ENCODE measurements around the gene CELA2B. TPM values are rescaled to one million over a fixed set of nuclear protein-coding genes. Genes with fewer than 3 reads are reported as not detected.
"Not testable (repeated sequence)": the region's sequence is repeated elsewhere in the genome, so short reads cannot be mapped to it uniquely, and the experiment has no call there.

The CELA2B gene
- total RNA-seq, 2 donors from 2014 or later, result not detected

DNA sequence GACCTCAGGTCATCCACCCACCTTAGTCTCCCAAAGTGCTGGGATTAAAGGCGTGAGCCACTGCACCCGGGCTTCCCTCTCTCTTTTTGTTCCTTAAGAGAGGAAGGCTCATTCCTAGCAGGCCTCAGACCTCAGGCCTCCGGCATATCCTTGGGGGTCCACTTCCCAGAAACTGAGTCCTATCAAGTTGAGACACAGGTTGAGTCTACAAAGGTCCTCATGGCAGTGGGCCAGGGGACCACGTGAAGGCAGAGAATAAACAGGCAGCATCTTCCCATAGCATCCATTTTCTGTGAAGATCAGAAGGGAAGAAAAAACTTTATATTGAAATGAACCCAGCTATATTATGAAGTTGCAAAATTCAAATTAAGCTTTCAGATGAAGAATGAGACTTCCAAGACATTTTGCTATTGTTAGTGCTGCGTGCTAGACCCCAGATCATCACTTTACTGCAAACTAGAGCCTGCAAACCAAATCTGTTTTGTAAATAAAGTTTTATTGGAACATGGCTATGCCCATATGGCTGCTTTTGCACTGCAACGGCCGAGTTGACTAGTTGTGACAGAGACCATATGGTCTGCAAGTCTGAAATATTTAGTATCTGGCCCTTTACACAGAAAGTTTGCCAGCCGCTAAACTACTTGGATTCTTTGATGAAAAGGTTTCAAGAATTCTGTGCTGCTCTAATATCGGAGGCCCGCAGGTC, 22.9 kb upstream of the CELA2B start:
- no peaks in the 10 kb centered on the region for H3K36me3 Mint-ChIP-seq
- H3K4me1 Mint-ChIP-seq (ENCODE audit: low read depth in 2 of 2), result no peaks in the 10 kb centered on the region
- ATAC-seq (no peak), DNase-seq (ENCODE audit: low spot score) (no peak)
- no peak overlapping the region for H3K4me3 Mint-ChIP-seq
- H3K27me3 Mint-ChIP-seq, result peaks cover 0 to 4% of the 10 kb centered on the region in 2 donors
- H3K9me3 Mint-ChIP-seq, result no peaks in the 10 kb centered on the region
- H3K27ac Mint-ChIP-seq, result no peak overlapping the region

GRCh38 chr1:15453734-15454133, 22.2 kb upstream of the CELA2B start:
- no peak overlapping the region for H3K27ac Mint-ChIP-seq
- no peaks in the 10 kb centered on the region for H3K4me1 Mint-ChIP-seq (ENCODE audit: low read depth in 2 of 2)
- ATAC-seq (no peak), DNase-seq (ENCODE audit: low spot score) (no peak)
- H3K36me3 Mint-ChIP-seq, result no peaks in the 10 kb centered on the region
- no peaks in the 10 kb centered on the region for H3K9me3 Mint-ChIP-seq
- H3K4me3 Mint-ChIP-seq, result no peak overlapping the region
- peaks cover 0 to 4% of the 10 kb centered on the region in 2 donors for H3K27me3 Mint-ChIP-seq

- peaks cover 0 to 3% of the 10 kb centered on the region in 2 donors for H3K27me3 Mint-ChIP-seq
- no peak overlapping the region for H3K27ac Mint-ChIP-seq
These were observed 21.6 kb upstream of the CELA2B start for GRCh38 chr1:15454256-15454655.

GRCh38 chr1:15455522-15455921, 20.4 kb upstream of the CELA2B start:
- no peaks in the 10 kb centered on the region for H3K27me3 Mint-ChIP-seq
- H3K4me1 Mint-ChIP-seq (ENCODE audit: low read depth in 2 of 2), result no peaks in the 10 kb centered on the region
- H3K9me3 Mint-ChIP-seq, result no peaks in the 10 kb centered on the region
- DNase-seq (ENCODE audit: low spot score) (no peak), ATAC-seq (peak; percentile 60 to 72)
- no peaks in the 10 kb centered on the region for H3K36me3 Mint-ChIP-seq
- no peak overlapping the region for H3K27ac Mint-ChIP-seq
- no peak overlapping the region for H3K4me3 Mint-ChIP-seq

More at GRCh38 chr1:15454256-15454655, 21.6 kb upstream of the CELA2B start:
- ATAC-seq (no peak), DNase-seq (ENCODE audit: low spot score) (no peak)
- H3K36me3 Mint-ChIP-seq, result no peaks in the 10 kb centered on the region
- H3K4me3 Mint-ChIP-seq, result no peak overlapping the region
- H3K9me3 Mint-ChIP-seq, result no peaks in the 10 kb centered on the region
- H3K4me1 Mint-ChIP-seq (ENCODE audit: low read depth in 2 of 2), result no peaks in the 10 kb centered on the region

GRCh38 chr1:15456313-15456954, 19.5 kb upstream of the CELA2B start, which contains the start of gene CELA2A:
CELA2A (plus strand) TSS chr1:15456732; CDS start chr1:15456754, 22 bp downstream.
- Mint-ChIP-seq H3K4me1 (ENCODE audit: low read depth in 2 of 2) (no peaks in the 10 kb centered on the region), H3K4me3 (no peak within 1 kb of the TSS), H3K36me3 (no peaks in the 10 kb centered on the region), H3K9me3 (no peaks in the 10 kb centered on the region), H3K27me3 (no peaks in the 10 kb centered on the region), H3K27ac (no peak within 1 kb of the TSS)
- DNase-seq (ENCODE audit: low spot score) (no peak), ATAC-seq (no peak)

GRCh38 chr1:15457585-15457984, 18.3 kb upstream of the CELA2B start:
- Mint-ChIP-seq H3K27ac (no peak overlapping the region), H3K27me3 (no peaks in the 10 kb centered on the region), H3K9me3 (no peaks in the 10 kb centered on the region), H3K4me3 (no peak overlapping the region), H3K4me1 (ENCODE audit: low read depth in 2 of 2) (no peaks in the 10 kb centered on the region), H3K36me3 (no peaks in the 10 kb centered on the region)
- no peak for DNase-seq (ENCODE audit: low spot score)
- ATAC-seq, result no peak

GRCh38 chr1:15458388-15458787, 17.5 kb upstream of the CELA2B start:
- not testable (repeated sequence) for H3K27ac Mint-ChIP-seq; DNase-seq (ENCODE audit: low spot score); H3K4me3 Mint-ChIP-seq; H3K27me3 Mint-ChIP-seq; H3K9me3 Mint-ChIP-seq; ATAC-seq; H3K36me3 Mint-ChIP-seq; H3K4me1 Mint-ChIP-seq (ENCODE audit: low read depth in 2 of 2)

- no peaks in the 10 kb centered on the region for H3K4me1 Mint-ChIP-seq (ENCODE audit: low read depth in 2 of 2)
- H3K4me3 Mint-ChIP-seq, result no peak overlapping the region
- H3K27me3 Mint-ChIP-seq, result no peaks in the 10 kb centered on the region
- DNase-seq (ENCODE audit: low spot score) (no peak), ATAC-seq (no peak)
- no peak overlapping the region for H3K27ac Mint-ChIP-seq
- H3K9me3 Mint-ChIP-seq, result no peaks in the 10 kb centered on the region
- no peaks in the 10 kb centered on the region for H3K36me3 Mint-ChIP-seq
These were observed 15.9 kb upstream of the CELA2B start for GRCh38 chr1:15459771-15460707.

DNA sequence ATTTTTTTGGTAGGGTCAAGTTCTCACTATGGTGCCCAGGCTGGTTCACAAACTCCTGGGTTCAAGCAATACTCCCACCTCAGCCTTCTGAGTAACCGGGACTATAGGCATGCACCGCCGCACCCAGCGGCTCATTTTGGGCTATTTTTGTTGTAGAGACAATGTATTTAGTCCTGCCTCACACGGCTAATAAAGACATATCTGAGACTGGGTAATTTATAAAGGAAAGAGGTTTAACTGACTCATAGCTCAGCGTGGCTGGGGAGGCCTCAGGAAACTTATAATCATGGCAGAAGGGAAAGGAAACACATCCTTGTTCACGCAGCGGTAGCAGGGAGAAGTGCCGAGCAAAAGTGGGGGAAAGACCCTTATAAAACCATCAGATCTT, 15.2 kb upstream of the CELA2B start:
- DNase-seq (ENCODE audit: low spot score) (no peak), ATAC-seq (no peak)
- H3K27ac Mint-ChIP-seq, result no peak overlapping the region
- no peaks in the 10 kb centered on the region for H3K4me1 Mint-ChIP-seq (ENCODE audit: low read depth in 2 of 2)
- no peak overlapping the region for H3K4me3 Mint-ChIP-seq
- H3K36me3 Mint-ChIP-seq, result no peaks in the 10 kb centered on the region
- no peaks in the 10 kb centered on the region for H3K27me3 Mint-ChIP-seq
- no peaks in the 10 kb centered on the region for H3K9me3 Mint-ChIP-seq

DNA sequence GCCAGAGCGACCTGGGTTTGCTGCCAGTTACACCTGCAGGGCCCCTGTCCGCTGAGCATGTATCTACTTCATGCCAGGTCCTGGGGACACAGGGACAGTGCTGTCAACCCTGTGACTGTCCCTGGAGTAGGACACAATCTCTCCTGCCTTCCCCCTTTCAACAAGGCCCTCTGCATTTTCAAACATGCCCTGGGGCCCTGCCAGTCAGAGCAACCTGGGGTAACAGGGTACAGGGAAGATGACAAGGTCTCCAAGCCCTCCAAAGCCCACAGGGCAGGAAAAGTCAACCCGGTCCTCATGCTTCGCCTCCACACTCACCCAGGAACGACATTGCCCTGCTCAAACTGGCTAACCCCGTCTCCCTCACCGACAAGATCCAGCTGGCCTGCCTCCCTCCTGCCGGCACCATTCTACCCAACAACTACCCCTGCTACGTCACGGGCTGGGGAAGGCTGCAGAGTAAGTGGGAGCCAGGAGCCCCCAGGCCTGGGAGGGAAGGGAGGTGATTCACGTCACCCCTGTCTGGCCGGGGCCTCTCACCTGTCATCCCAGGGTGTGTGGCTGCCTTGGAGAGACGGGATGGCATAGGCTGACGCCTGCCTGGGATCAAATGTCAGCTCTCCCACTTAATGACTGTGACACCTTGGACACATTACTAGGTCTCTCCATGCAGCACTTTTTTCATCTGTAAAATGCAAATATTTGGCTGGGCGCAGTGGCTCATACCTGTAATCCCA, 12.7 kb upstream of the CELA2B start:
- peak in 1 of 2 donors; percentile 4 for ATAC-seq
- not testable (repeated sequence) for H3K4me1 Mint-ChIP-seq (ENCODE audit: low read depth in 2 of 2); DNase-seq (ENCODE audit: low spot score); H3K4me3 Mint-ChIP-seq; H3K27ac Mint-ChIP-seq; H3K36me3 Mint-ChIP-seq; H3K27me3 Mint-ChIP-seq; H3K9me3 Mint-ChIP-seq

DNA sequence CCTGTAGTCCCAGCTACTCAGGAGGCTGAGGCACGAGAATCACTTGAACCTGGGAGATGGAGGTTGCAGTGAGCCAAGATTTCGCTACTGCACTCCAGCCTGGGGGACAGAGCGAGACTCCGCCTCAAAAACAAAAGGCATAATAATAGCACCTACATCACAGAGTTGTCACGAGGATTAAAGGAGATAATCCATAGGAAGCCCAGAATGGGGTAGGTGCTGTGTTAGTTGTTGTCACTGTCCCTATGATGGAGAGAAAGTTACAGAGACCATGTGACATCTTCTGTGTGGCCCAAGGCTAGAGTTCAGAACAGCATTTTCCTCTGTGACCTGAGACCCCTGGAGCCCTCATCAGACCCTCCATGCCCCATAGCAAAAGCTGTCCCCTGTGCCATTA, 12.0 kb upstream of the CELA2B start:
- not testable (repeated sequence) for H3K4me1 Mint-ChIP-seq (ENCODE audit: low read depth in 2 of 2); H3K4me3 Mint-ChIP-seq; H3K36me3 Mint-ChIP-seq; DNase-seq (ENCODE audit: low spot score); H3K9me3 Mint-ChIP-seq; H3K27me3 Mint-ChIP-seq; ATAC-seq; H3K27ac Mint-ChIP-seq

DNA sequence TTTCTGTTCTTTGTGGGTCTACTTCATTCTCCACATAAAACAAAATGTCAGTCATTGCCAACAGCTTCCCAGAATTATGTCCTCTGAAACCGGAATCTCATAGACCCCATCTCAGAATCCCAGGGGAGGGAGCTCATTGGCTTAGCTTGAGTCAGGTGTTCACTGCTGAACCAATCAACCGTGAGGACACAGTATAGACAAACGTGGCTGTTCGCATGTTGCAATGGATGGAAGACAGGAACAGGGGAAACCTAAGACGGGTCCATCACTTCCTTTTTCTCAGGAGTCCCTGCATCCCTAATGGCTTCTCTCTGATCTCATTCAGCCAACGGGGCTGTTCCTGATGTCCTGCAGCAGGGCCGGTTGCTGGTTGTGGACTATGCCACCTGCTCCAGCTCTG, 10.2 kb upstream of the CELA2B start:
- H3K27ac Mint-ChIP-seq, result no peak overlapping the region
- no peaks in the 10 kb centered on the region for H3K36me3 Mint-ChIP-seq

DNA sequence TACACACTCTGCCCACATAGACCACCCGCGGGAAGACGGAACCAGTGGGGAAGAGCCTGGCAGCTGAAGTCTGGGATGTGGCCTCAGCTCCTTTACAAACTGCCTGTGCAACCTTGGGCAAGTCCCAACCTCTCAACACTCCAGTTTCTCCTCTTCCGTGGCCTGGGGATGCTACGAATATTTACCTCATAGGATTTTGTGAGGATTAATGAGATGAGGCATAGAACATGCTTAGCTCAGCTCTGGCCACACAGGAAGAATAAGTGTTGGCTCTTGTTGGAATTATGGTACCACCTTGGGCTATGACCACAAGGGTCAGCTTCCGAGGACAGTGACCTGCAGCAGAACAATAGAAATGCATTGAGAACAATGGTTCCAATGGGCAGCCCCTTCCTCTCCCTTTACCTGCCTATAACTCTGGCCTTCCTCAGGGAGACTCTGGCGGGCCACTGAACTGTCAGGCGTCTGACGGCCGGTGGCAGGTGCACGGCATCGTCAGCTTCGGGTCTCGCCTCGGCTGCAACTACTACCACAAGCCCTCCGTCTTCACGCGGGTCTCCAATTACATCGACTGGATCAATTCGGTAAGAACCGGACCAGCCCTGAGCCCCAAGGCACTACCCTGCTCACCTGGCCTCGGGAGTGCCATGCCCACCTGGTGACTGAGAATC, 8.8 kb upstream of the CELA2B start:
- not testable (repeated sequence) for H3K4me1 Mint-ChIP-seq (ENCODE audit: low read depth in 2 of 2); H3K27ac Mint-ChIP-seq; ATAC-seq; H3K9me3 Mint-ChIP-seq; H3K36me3 Mint-ChIP-seq; H3K27me3 Mint-ChIP-seq; H3K4me3 Mint-ChIP-seq; DNase-seq (ENCODE audit: low spot score)

More for the DNA sequence above, 10.2 kb upstream of the CELA2B start:
- Mint-ChIP-seq H3K4me1 (ENCODE audit: low read depth in 2 of 2) (no peaks in the 10 kb centered on the region), H3K4me3 (no peak overlapping the region), H3K9me3 (no peaks in the 10 kb centered on the region), H3K27me3 (no peaks in the 10 kb centered on the region)
- ATAC-seq, result no peak
- no peak for DNase-seq (ENCODE audit: low spot score)
